Activated CD4-positive, alpha-beta T cell treated with anti-CD3 and anti-CD28 coated beads, Interleukin-2, amount 10 ng/mL, durations not matched to agents 24 days and 14 days (primary cell): ENCODE measurements around the gene GAST. TPM values are rescaled to one million over a fixed set of nuclear protein-coding genes. Genes with fewer than 3 reads are reported as not detected.
A peak's percentile ranks its signal among the peaks of the same experiment; 100 is the strongest.
"Not testable (repeated sequence)": the region's sequence is repeated elsewhere in the genome, so short reads cannot be mapped to it uniquely, and the experiment has no call there.

ENCODE experiments used
- DNase-seq: peaks from one replicate; pipeline ENCODE4 v3.0.0; 2022
- H3K27ac Mint-ChIP-seq: one replicate; pipeline ENCODE4 v1.8.0; 2022; ENCODE audit warnings: mild to moderate bottlenecking, mixed read lengths
- H3K27me3 Mint-ChIP-seq: one replicate; pipeline ENCODE4 v1.8.0; 2022; ENCODE audit warnings: mixed read lengths
- H3K36me3 Mint-ChIP-seq: one replicate; pipeline ENCODE4 v1.8.0; 2022; ENCODE audit warnings: low read depth, mild to moderate bottlenecking, mixed read lengths
- H3K4me1 Mint-ChIP-seq: one replicate; pipeline ENCODE4 v1.8.0; 2021; ENCODE audit warnings: mixed read lengths
- H3K4me3 Mint-ChIP-seq: one replicate; pipeline ENCODE4 v1.8.0; 2022; ENCODE audit warnings: mild to moderate bottlenecking, moderate library complexity, mixed read lengths
- H3K9me3 Mint-ChIP-seq: one replicate; pipeline ENCODE4 v1.8.0; 2021; ENCODE audit warnings: mixed read lengths
- intact Hi-C: fragments of 100-400 bp; cut with micrococcal nuclease; formaldehyde crosslinking; loops from one replicate; pipeline ENCODE4 v1.15.1; 2023
- total RNA-seq: library from RNA; stranded (reverse); gene quantifications from 2 replicates; pipeline ENCODE4 v1.2.3, GENCODE V29; 2022

GAST gene
- total RNA-seq, 1 donor from 2014 or later = not detected

- no peak for DNase-seq
- Mint-ChIP-seq H3K4me3 (peak overlapping the region; percentile 86), H3K9me3 (no peaks in the 10 kb centered on the region), H3K27me3 (no peaks in the 10 kb centered on the region), H3K27ac (peak overlapping the region; percentile 98), H3K36me3 (peaks cover 1% of the 10 kb centered on the region), H3K4me1 (peaks cover 49% of the 10 kb centered on the region)
- intact Hi-C loops = no loop called here
Measured at GRCh38 chr17:41678411-41678906, 33.7 kb upstream of the GAST start.

- H3K27ac Mint-ChIP-seq = peak overlapping the region; percentile 98
- no peaks in the 10 kb centered on the region for H3K9me3 Mint-ChIP-seq
- no peaks in the 10 kb centered on the region for H3K27me3 Mint-ChIP-seq
- H3K36me3 Mint-ChIP-seq = peaks cover 1% of the 10 kb centered on the region
- DNase-seq = peak; percentile 94
- peak overlapping the region; percentile 86 for H3K4me3 Mint-ChIP-seq
- intact Hi-C loops = loop anchor here (1.0 kb wide), 2 partner anchors 9 to 10 kb away; partner anchors contain the start of gene EIF1
- peaks cover 51% of the 10 kb centered on the region for H3K4me1 Mint-ChIP-seq
Measured at GRCh38 chr17:41678907-41679739, 33.0 kb upstream of the GAST start.

- Mint-ChIP-seq H3K4me3 (peak overlapping the region; percentile 86), H3K27ac (peak overlapping the region; percentile 98)
Measured at GRCh38 chr17:41679740-41680425, 32.2 kb upstream of the GAST start.

GRCh38 chr17:41680426-41681040 lies 31.6 kb upstream of the GAST start:
- intact Hi-C loops = no loop called here
- Mint-ChIP-seq H3K27me3 (no peaks in the 10 kb centered on the region), H3K36me3 (peaks cover 1% of the 10 kb centered on the region), H3K9me3 (no peaks in the 10 kb centered on the region), H3K4me1 (peaks cover 49% of the 10 kb centered on the region), H3K4me3 (no peak overlapping the region), H3K27ac (peak overlapping the region; percentile 83)
- peak; percentile 58 for DNase-seq

More at GRCh38 chr17:41679740-41680425, 32.2 kb upstream of the GAST start:
- Mint-ChIP-seq H3K27me3 (no peaks in the 10 kb centered on the region), H3K36me3 (peaks cover 1% of the 10 kb centered on the region), H3K9me3 (no peaks in the 10 kb centered on the region), H3K4me1 (peaks cover 49% of the 10 kb centered on the region)
- intact Hi-C loops = loop anchor here (1.0 kb wide), 2 partner anchors 8 to 11 kb away; partner anchors contain the start of gene EIF1
- peak; percentile 60 for DNase-seq

GRCh38 chr17:41681776-41682175 lies 30.4 kb upstream of the GAST start:
- H3K27ac Mint-ChIP-seq = peak overlapping the region; percentile 60
- no peaks in the 10 kb centered on the region for H3K9me3 Mint-ChIP-seq
- H3K36me3 Mint-ChIP-seq = no peaks in the 10 kb centered on the region
- H3K4me3 Mint-ChIP-seq = no peak overlapping the region
- no peaks in the 10 kb centered on the region for H3K27me3 Mint-ChIP-seq
- H3K4me1 Mint-ChIP-seq = peaks cover 39% of the 10 kb centered on the region
- DNase-seq = peak; percentile 55
- intact Hi-C loops = no loop called here

- DNase-seq = peak; percentile 51
- no peaks in the 10 kb centered on the region for H3K9me3 Mint-ChIP-seq
- intact Hi-C loops = no loop called here
Measured at GRCh38 chr17:41682631-41683030, 29.5 kb upstream of the GAST start.

GRCh38 chr17:41683441-41684007 lies 28.6 kb upstream of the GAST start:
- peak; percentile 55 for DNase-seq
- Mint-ChIP-seq H3K4me3 (no peak overlapping the region), H3K27ac (no peak overlapping the region), H3K9me3 (no peaks in the 10 kb centered on the region), H3K4me1 (peaks cover 38% of the 10 kb centered on the region), H3K27me3 (no peaks in the 10 kb centered on the region), H3K36me3 (no peaks in the 10 kb centered on the region)
- intact Hi-C loops = no loop called here

More at GRCh38 chr17:41682631-41683030, 29.5 kb upstream of the GAST start:
- Mint-ChIP-seq H3K36me3 (no peaks in the 10 kb centered on the region), H3K27me3 (no peaks in the 10 kb centered on the region), H3K27ac (peak overlapping the region; percentile 9), H3K4me1 (peaks cover 36% of the 10 kb centered on the region), H3K4me3 (no peak overlapping the region)

GRCh38 chr17:41684035-41684434 lies 28.1 kb upstream of the GAST start:
- intact Hi-C loops = no loop called here
- Mint-ChIP-seq H3K27me3 (no peaks in the 10 kb centered on the region), H3K36me3 (no peaks in the 10 kb centered on the region), H3K4me3 (no peak overlapping the region), H3K4me1 (peaks cover 34% of the 10 kb centered on the region), H3K9me3 (no peaks in the 10 kb centered on the region), H3K27ac (no peak overlapping the region)
- peak; percentile 55 for DNase-seq

- DNase-seq, H3K27me3 Mint-ChIP-seq, H3K4me3 Mint-ChIP-seq, H3K9me3 Mint-ChIP-seq, H3K27ac Mint-ChIP-seq: not testable (repeated sequence)
- Mint-ChIP-seq H3K36me3 (peaks cover 17% of the 10 kb centered on the region), H3K4me1 (peaks cover 30% of the 10 kb centered on the region)
- intact Hi-C loops = loop anchor here (5.0 kb wide), 1 partner anchor 1143 kb away; no protein-coding TSS in a partner anchor
Measured at GRCh38 chr17:41685753-41686152, 26.4 kb upstream of the GAST start.

- Mint-ChIP-seq H3K36me3 (peaks cover 22% of the 10 kb centered on the region), H3K4me1 (peaks cover 34% of the 10 kb centered on the region), H3K27me3 (no peaks in the 10 kb centered on the region), H3K27ac (no peak overlapping the region), H3K9me3 (no peaks in the 10 kb centered on the region), H3K4me3 (no peak overlapping the region)
- intact Hi-C loops = loop anchor here (5.0 kb wide), 1 partner anchor 1144 kb away; no protein-coding TSS in a partner anchor
- no peak for DNase-seq
Measured at GRCh38 chr17:41686281-41686680, 25.9 kb upstream of the GAST start.

- Mint-ChIP-seq H3K36me3 (peaks cover 40% of the 10 kb centered on the region), H3K27ac (peak overlapping the region; percentile 99), H3K27me3 (no peaks in the 10 kb centered on the region), H3K9me3 (no peaks in the 10 kb centered on the region), H3K4me3 (peak overlapping the region; percentile 97), H3K4me1 (peaks cover 39% of the 10 kb centered on the region)
- peak; percentile 85 for DNase-seq
- intact Hi-C loops = loop anchor here (1.0 to 5.0 kb wide), 5 partner anchors 9 to 1146 kb away; partner anchors contain the start of genes KLHL11 and ODAD4
Measured at GRCh38 chr17:41687828-41688640, 24.1 kb upstream of the GAST start.

GRCh38 chr17:41688641-41689496 lies 23.3 kb upstream of the GAST start, which contains the start of gene EIF1:
TSS of gene EIF1 (plus strand) at chr17:41688885. CDS start at chr17:41689039, 154 bp downstream.
- no peaks in the 10 kb centered on the region for H3K9me3 Mint-ChIP-seq
- peak; percentile 100 for DNase-seq
- intact Hi-C loops = loop anchor here (1.0 to 5.0 kb wide), 5 partner anchors 10 to 1147 kb away; partner anchors contain the start of genes KLHL11 and ODAD4
- H3K4me1 Mint-ChIP-seq = peaks cover 36% of the 10 kb centered on the region
- H3K4me3 Mint-ChIP-seq = peak within 1 kb of the TSS; percentile 97
- H3K27me3 Mint-ChIP-seq = no peaks in the 10 kb centered on the region
- H3K27ac Mint-ChIP-seq = peak within 1 kb of the TSS; percentile 99
- H3K36me3 Mint-ChIP-seq = peaks cover 46% of the 10 kb centered on the region
